Stimulated activated CD8-positive, alpha-beta memory T cell treated with anti-CD3 and anti-CD28 coated beads, Interleukin-15, amount 100 ng/mL, for 48 hours (primary cell): Measurements from ENCODE around the gene NUP210L.

Experiments used
- DNase-seq, 2 donors: peaks; one replicate each; pipeline ENCODE4 v3.0.0-alpha.2; 2020; ENCODE audit warnings: low read depth in 2 of 2

NUP210L gene

GRCh38 chr1:153967107-153967999, 187.5 kb downstream of the NUP210L start, which contains the start of gene CREB3L4:
CREB3L4 (plus strand) TSS chr1:153967902; CDS start chr1:153968526, 624 bp downstream.
- DNase-seq: peak; percentile 77 to 82

GRCh38 chr1:153963850-153964331, 191.0 kb downstream of the NUP210L start:
- DNase-seq: no peak

GRCh38 chr1:153963030-153963849, 191.6 kb downstream of the NUP210L start, which contains the start of gene SLC39A1:
SLC39A1 (minus strand) TSS chr1:153963537; CDS start chr1:153962715, 822 bp downstream.
- peak; percentile 90 for DNase-seq

- DNase-seq: no peak
Observed at GRCh38 chr1:153962088-153963029, 192.5 kb downstream of the NUP210L start.

GRCh38 chr1:153961421-153961820, 193.5 kb downstream of the NUP210L start:
- no peak for DNase-seq

GRCh38 chr1:153960206-153960605, 194.7 kb downstream of the NUP210L start:
- no peak for DNase-seq

- no peak for DNase-seq
Observed at GRCh38 chr1:153959454-153959853, 195.4 kb downstream of the NUP210L start.

- no peak for DNase-seq
Observed at GRCh38 chr1:153958961-153959260, 196.0 kb downstream of the NUP210L start.

- peak; percentile 94 to 96 for DNase-seq
Observed at GRCh38 chr1:153958111-153958960, 196.5 kb downstream of the NUP210L start, which contains the start of gene CRTC2. CRTC2 (minus strand) TSS chr1:153958612; CDS start chr1:153958497, 115 bp downstream.

- peak in 1 of 2 donors; percentile 33 for DNase-seq
Observed at GRCh38 chr1:153957744-153958110, 197.1 kb downstream of the NUP210L start.

GRCh38 chr1:153956997-153957715, 197.7 kb downstream of the NUP210L start:
- DNase-seq: no peak

GRCh38 chr1:153954826-153955225, 200.0 kb downstream of the NUP210L start:
- no peak for DNase-seq

GRCh38 chr1:153953859-153954365, 201.0 kb downstream of the NUP210L start:
- DNase-seq: no peak

GRCh38 chr1:153951801-153952200, 203.1 kb downstream of the NUP210L start:
- DNase-seq: no peak

- no peak for DNase-seq
Observed at GRCh38 chr1:153951183-153951582, 203.7 kb downstream of the NUP210L start.

GRCh38 chr1:153946622-153947241, 208.1 kb downstream of the NUP210L start, which contains the start of gene DENND4B:
DENND4B (minus strand) TSS chr1:153946718; CDS start chr1:153944374, 2,344 bp downstream.
- peak; percentile 67 to 68 for DNase-seq

GRCh38 chr1:153945795-153946621, 208.9 kb downstream of the NUP210L start:
- peak; percentile 62 to 70 for DNase-seq
